HepG2 (cell line): Measurements from ENCODE around the gene LCP2. TPM values are rescaled to one million over a fixed set of nuclear protein-coding genes. Genes with fewer than 3 reads are reported as not detected.

Source experiments
- ATAC-seq: fragments of 200-7000 bp; cut with Tn5 transposase; 3 replicates; pipeline ENCODE4 v1.9.1; 2020; ENCODE audit warnings: mild to moderate bottlenecking, moderate library complexity
- BruUV-seq: library from RNA; stranded (reverse); fragments of 400-500 nt; replicated peaks from 2 replicates; lab custom pipeline; 2021; lab: Mats Ljungman, UMichigan
- CTCF ChIA-PET: fragments of 300-600 bp; formaldehyde crosslinking; extraction: SDS; loops from one replicate; lab custom pipeline; 2021; ENCODE audit warnings: low total read pairs, inconsistent platforms, low intra/inter-chr PET ratio; lab: Yijun Ruan, JAX
- POLR2A ChIA-PET: fragments of 350-600 bp; sonication (Branson Sonifier 250); formaldehyde crosslinking; loops from one replicate; lab custom pipeline; 2020; ENCODE audit warnings: antibody characterized with exemption, inconsistent platforms; lab: Yijun Ruan, JAX
- DNase-seq: peaks from one replicate; pipeline ENCODE4 v3.0.0-alpha.2; 2015; ENCODE audit warnings: low spot score
- FAIRE-seq: peaks from 3 replicates; lab custom pipeline; 2011; peaks lifted over from hg19 to GRCh38; lab: Jason Lieb, UNC
- H2AFZ ChIP-seq: one replicate; pipeline ENCODE4 v1.6.1; 2011; ENCODE audit warnings: low read length, inconsistent platforms
- H3K27ac ChIP-seq: fragments of 300-600 bp; 3 replicates; pipeline ENCODE4 v1.8.0; 2011; ENCODE audit warnings: mixed run types, mild to moderate bottlenecking, mixed read lengths, low read length, inconsistent platforms; ENCODE audit not compliant: insufficient read depth; ENCODE audit errors: extremely low read length
- H3K27me3 ChIP-seq, 2 experiments: fragments of 200-600 bp in 1 of 2; 2 replicates in 1 of 2; 3 replicates in 1 of 2; pipeline versions ENCODE4 v1.6.0 to v1.8.0; 2011; ENCODE audit warnings: low read length in 2 of 2, mild to moderate bottlenecking in 2 of 2, moderate library complexity in 2 of 2, inconsistent platforms in 1 of 2; ENCODE audit not compliant: insufficient read depth in 2 of 2, control insufficient read depth in 1 of 2
- H3K36me3 ChIP-seq, 2 experiments: fragments of 200-600 bp in 1 of 2; replicated peaks in 1 of 2; 2 replicates in 1 of 2; 3 replicates in 1 of 2; pipeline versions ENCODE4 v1.5.1 to v1.8.0; 2011; ENCODE audit warnings: low read length in 2 of 2, inconsistent platforms in 1 of 2; ENCODE audit not compliant: insufficient read depth in 2 of 2, control insufficient read depth in 1 of 2
- H3K4me1 ChIP-seq: 2 replicates; pipeline ENCODE4 v1.5.1; 2012; ENCODE audit warnings: low read length, inconsistent platforms; ENCODE audit not compliant: insufficient read depth
- H3K4me2 ChIP-seq: 2 replicates; pipeline ENCODE4 v1.6.0; 2011; ENCODE audit warnings: low read depth, low read length, inconsistent platforms
- H3K4me3 ChIP-seq, 3 experiments: fragments of 200-600 bp in 1 of 3; sonication (generic), shearing (Covaris generic) in 1 of 3; replicated peaks in 1 of 3; 2 replicates each; pipeline ENCODE4 v1.5.1; 2011 to 2016; ENCODE audit warnings: low read length in 3 of 3, inconsistent platforms in 2 of 3, low read depth in 2 of 3, mild to moderate bottlenecking in 2 of 3, control low read depth in 1 of 3, mixed read lengths in 1 of 3; ENCODE audit not compliant: insufficient read depth in 1 of 3
- H3K79me2 ChIP-seq: one replicate; pipeline ENCODE4 v1.6.1; 2011; ENCODE audit warnings: low read length, inconsistent platforms; ENCODE audit not compliant: insufficient read depth
- H3K9ac ChIP-seq: 2 replicates; pipeline ENCODE4 v1.6.0; 2011; ENCODE audit warnings: mild to moderate bottlenecking, low read depth, low read length, inconsistent platforms; ENCODE audit not compliant: insufficient read depth
- H3K9me3 ChIP-seq: 2 replicates; pipeline ENCODE4 v1.5.1; 2012; ENCODE audit warnings: mild to moderate bottlenecking, low read length
- H4K20me1 ChIP-seq: 2 replicates; pipeline ENCODE4 v1.6.0; 2011; ENCODE audit warnings: inconsistent platforms, mild to moderate bottlenecking, low read length, moderate library complexity; ENCODE audit not compliant: insufficient read depth
- CBX1 ChIP-seq: IDR thresholded peaks from one replicate; pipeline ENCODE4 v1.6.1; 2016; ENCODE audit warnings: antibody characterized with exemption, low read depth
- FIP1L1 ChIP-seq: fragments of 200-400 bp; formaldehyde crosslinking; IDR thresholded peaks from 2 replicates; pipeline ENCODE4 v1.6.1; 2018; ENCODE audit warnings: low read depth, mild to moderate bottlenecking, low read length, moderate library complexity, borderline replicate concordance; ENCODE audit not compliant: insufficient read depth
- MBD4 ChIP-seq: IDR thresholded peaks from 2 replicates; pipeline ENCODE4 v1.6.1; 2012; ENCODE audit warnings: low read length, inconsistent platforms, borderline replicate concordance
- NFYC ChIP-seq: IDR thresholded peaks from 2 replicates; pipeline ENCODE4 v1.6.1; 2016; ENCODE audit warnings: missing genetic modification reagents, missing compliant biosample characterization
- NR2C2 ChIP-seq: sonication (generic); formaldehyde crosslinking; IDR thresholded peaks from 2 replicates; pipeline ENCODE4 v1.4.0; 2020; ENCODE audit warnings: missing genetic modification reagents, mild to moderate bottlenecking, moderate library complexity, borderline replicate concordance
- PHF8 ChIP-seq: sonication (generic); formaldehyde crosslinking; IDR thresholded peaks from 2 replicates; pipeline ENCODE4 v1.5.0; 2020; ENCODE audit warnings: missing genetic modification reagents
- POLR2A ChIP-seq, 2 experiments: IDR thresholded peaks; 2 replicates each; pipeline ENCODE4 v1.6.1; 2011; ENCODE audit warnings: low read depth in 2 of 2, low read length in 2 of 2, mild to moderate bottlenecking in 1 of 2, moderate library complexity in 1 of 2; ENCODE audit not compliant: insufficient read depth in 1 of 2
- SALL2 ChIP-seq: sonication (generic); formaldehyde crosslinking; IDR thresholded peaks from 2 replicates; pipeline ENCODE4 v1.8.1; 2023; ENCODE audit warnings: mild to moderate bottlenecking, missing genetic modification reagents, inconsistent platforms
- TEAD2 ChIP-seq: sonication (generic); formaldehyde crosslinking; IDR thresholded peaks from 2 replicates; pipeline ENCODE4 v1.9.0; 2021; ENCODE audit warnings: missing genetic modification reagents
- ZBTB21 ChIP-seq: sonication (generic); formaldehyde crosslinking; IDR thresholded peaks from 2 replicates; pipeline ENCODE4 v1.4.0; 2020; ENCODE audit warnings: missing genetic modification reagents
- ZNF124 ChIP-seq: sonication (generic); formaldehyde crosslinking; IDR thresholded peaks from 2 replicates; pipeline ENCODE4 v1.4.0; 2020; ENCODE audit warnings: missing genetic modification reagents
- ZNF251 ChIP-seq: sonication (generic); formaldehyde crosslinking; IDR thresholded peaks from 2 replicates; pipeline ENCODE4 v1.9.0; 2021; ENCODE audit warnings: mild to moderate bottlenecking, missing genetic modification reagents
- WGBS: methylation state at CpG from one replicate; pipeline ENCODE4 v1.1.6; 2017; ENCODE audit warnings: low lambda C conversion rate; 5-methylcytosine and 5-hydroxymethylcytosine counted together
- in situ Hi-C: cut with HindIII; loops from 2 replicates; pipeline ENCODE4 v1.10.0; 2017; ENCODE audit warnings: low pct_unique_long_range_greater_than_20kb; ENCODE audit not compliant: extremely low pct_ligation_motif_present
- intact Hi-C: fragments of 100-400 bp; cut with micrococcal nuclease; formaldehyde crosslinking; loops from one replicate; pipeline ENCODE4 v1.10.0; 2022; ENCODE audit not compliant: unreplicated experiment
- polyA plus RNA-seq, 8 experiments: library from polyadenylated mRNA; depleted of rRNA in 3 of 8; stranded (reverse) in 7 of 8; unstranded in 1 of 8; fragments of >200 nt; fragmentation: Illumina TruSeq in 4 of 8; extraction: Trizol in 4 of 8; gene quantifications; 2 replicates each; pipeline versions ENCODE4 v1.2.1 to v1.2.3, GENCODE V29; 2011 to 2016; ENCODE audit warnings: low read depth in 4 of 8, missing spikeins in 1 of 8, mixed read lengths in 1 of 8; ENCODE audit not compliant: insufficient read depth in 1 of 8
- total RNA-seq, 5 experiments: library from RNA; depleted of rRNA; stranded (reverse); fragments of >200 nt; fragmentation: Illumina TruSeq; extraction: Trizol; gene quantifications; 2 replicates each; pipeline ENCODE4 v1.2.3, GENCODE V29; 2016; ENCODE audit warnings: low read depth in 1 of 5
- TF ChIP-seq, protein P1 (sequence below): sonication (generic); formaldehyde crosslinking; IDR thresholded peaks from 2 replicates; pipeline ENCODE4 v1.8.1; 2023; ENCODE audit warnings: mild to moderate bottlenecking, moderate library complexity, missing genetic modification reagents
- TF ChIP-seq, protein P2 (sequence below): sonication (generic); formaldehyde crosslinking; conservative IDR thresholded peaks from 2 replicates; pipeline ENCODE4 v1.5.0; 2020; ENCODE audit warnings: missing genetic modification reagents
- TF ChIP-seq, protein P3 (sequence below): sonication (generic); formaldehyde crosslinking; IDR thresholded peaks from 2 replicates; pipeline ENCODE4 v1.4.0; 2020; ENCODE audit warnings: mild to moderate bottlenecking, missing genetic modification reagents
- TF ChIP-seq, protein P4 (sequence below): sonication (generic); formaldehyde crosslinking; IDR thresholded peaks from 2 replicates; pipeline ENCODE4 v1.4.0; 2020; ENCODE audit warnings: mild to moderate bottlenecking, missing genetic modification reagents

The LCP2 gene
- total and polyA plus RNA-seq, 2 of the 13 experiments (the other 11 are each of a cell fraction or from before 2014, with no cell fraction given), result not detected

DNA sequence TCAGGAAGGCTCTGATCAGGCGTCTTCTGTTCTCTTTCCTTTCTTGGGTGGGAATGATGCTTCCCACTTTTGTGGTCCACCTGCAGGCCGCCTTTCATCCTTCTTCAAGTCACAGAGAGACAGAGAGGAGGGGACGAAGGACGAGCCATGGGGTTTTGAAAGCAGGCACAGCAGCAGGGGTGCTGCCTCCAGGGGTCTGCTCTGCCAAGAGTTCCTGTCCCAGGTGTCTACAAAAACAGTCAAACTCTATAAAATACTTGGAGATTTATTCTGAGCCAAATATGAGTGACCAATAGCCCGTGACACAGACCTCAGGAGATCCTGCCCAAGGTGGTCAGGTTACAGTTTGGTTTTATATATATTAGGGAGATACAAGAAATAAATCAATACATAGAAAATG lies 34.5 kb upstream of the LCP2 start:
- no peak for FAIRE-seq
- CTCF ChIA-PET, result no interaction called here
- Histone ChIP-seq H3K27ac (no peak overlapping the region), H3K36me3 (no peaks in the 10 kb centered on the region), H3K9me3 (no peaks in the 10 kb centered on the region), H3K79me2 (no peaks in the 10 kb centered on the region), H3K9ac (no peak overlapping the region), H4K20me1 (no peaks in the 10 kb centered on the region), H3K4me1 (no peaks in the 10 kb centered on the region), H2AFZ (no peak overlapping the region), H3K27me3 (peaks cover 1 to 3% of the 10 kb centered on the region in 2 experiments; a peak in 2 of 5 replicates), H3K4me3 (no peak overlapping the region), H3K4me2 (no peak overlapping the region)
- BruUV-seq, result no TSS peak
- intact Hi-C loops (no loop called here), in situ Hi-C loops (no loop called here)
- DNase-seq, result no peak
- ATAC-seq, result no peak
- 14% methylated on average over 5 of the region's 5 CpGs for WGBS
- POLR2A ChIA-PET, result no interaction called here
- TF ChIP-seq FIP1L1 (no peak), MBD4 (no peak), TEAD2 (CRISPR knock-in tag) (no peak), ZNF251 (CRISPR knock-in tag) (no peak), NFYC (CRISPR knock-in tag) (no peak), ZBTB21 (CRISPR knock-in tag) (no peak), POLR2A (IDR thresholded peaks at IDR 0.05; ENCODE audit: insufficient read depth in 1 of 2, low read depth in 2 of 2, low read length in 2 of 2) (no peak), PHF8 (CRISPR knock-in tag) (no peak), CBX1 (no peak), SALL2 (no peak), NR2C2 (CRISPR knock-in tag) (no peak), ZNF124 (no peak)
- TF ChIP-seq, protein P1, sequence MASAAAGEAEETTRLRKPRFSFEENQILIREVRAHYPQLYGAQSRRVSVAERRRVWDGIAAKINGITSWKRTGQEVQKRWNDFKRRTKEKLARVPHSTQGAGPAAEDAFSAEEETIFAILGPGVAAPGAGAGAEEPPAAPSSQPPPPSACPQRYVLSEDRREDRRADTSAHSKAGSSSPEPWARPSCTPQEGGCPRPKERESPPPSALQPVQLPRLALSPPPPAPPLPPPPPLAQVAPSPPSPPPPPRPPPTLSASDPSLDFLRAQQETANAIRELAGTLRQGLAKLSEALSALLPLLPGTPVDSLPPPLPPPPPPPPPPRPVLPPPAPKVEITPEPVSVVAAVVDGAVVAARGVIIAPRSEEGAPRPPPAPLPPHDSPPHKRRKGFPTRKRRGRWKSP, result no peak
- TF ChIP-seq, protein P2, sequence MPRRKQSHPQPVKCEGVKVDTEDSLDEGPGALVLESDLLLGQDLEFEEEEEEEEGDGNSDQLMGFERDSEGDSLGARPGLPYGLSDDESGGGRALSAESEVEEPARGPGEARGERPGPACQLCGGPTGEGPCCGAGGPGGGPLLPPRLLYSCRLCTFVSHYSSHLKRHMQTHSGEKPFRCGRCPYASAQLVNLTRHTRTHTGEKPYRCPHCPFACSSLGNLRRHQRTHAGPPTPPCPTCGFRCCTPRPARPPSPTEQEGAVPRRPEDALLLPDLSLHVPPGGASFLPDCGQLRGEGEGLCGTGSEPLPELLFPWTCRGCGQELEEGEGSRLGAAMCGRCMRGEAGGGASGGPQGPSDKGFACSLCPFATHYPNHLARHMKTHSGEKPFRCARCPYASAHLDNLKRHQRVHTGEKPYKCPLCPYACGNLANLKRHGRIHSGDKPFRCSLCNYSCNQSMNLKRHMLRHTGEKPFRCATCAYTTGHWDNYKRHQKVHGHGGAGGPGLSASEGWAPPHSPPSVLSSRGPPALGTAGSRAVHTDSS (CRISPR knock-in tag), result no peak
- TF ChIP-seq, protein P3, sequence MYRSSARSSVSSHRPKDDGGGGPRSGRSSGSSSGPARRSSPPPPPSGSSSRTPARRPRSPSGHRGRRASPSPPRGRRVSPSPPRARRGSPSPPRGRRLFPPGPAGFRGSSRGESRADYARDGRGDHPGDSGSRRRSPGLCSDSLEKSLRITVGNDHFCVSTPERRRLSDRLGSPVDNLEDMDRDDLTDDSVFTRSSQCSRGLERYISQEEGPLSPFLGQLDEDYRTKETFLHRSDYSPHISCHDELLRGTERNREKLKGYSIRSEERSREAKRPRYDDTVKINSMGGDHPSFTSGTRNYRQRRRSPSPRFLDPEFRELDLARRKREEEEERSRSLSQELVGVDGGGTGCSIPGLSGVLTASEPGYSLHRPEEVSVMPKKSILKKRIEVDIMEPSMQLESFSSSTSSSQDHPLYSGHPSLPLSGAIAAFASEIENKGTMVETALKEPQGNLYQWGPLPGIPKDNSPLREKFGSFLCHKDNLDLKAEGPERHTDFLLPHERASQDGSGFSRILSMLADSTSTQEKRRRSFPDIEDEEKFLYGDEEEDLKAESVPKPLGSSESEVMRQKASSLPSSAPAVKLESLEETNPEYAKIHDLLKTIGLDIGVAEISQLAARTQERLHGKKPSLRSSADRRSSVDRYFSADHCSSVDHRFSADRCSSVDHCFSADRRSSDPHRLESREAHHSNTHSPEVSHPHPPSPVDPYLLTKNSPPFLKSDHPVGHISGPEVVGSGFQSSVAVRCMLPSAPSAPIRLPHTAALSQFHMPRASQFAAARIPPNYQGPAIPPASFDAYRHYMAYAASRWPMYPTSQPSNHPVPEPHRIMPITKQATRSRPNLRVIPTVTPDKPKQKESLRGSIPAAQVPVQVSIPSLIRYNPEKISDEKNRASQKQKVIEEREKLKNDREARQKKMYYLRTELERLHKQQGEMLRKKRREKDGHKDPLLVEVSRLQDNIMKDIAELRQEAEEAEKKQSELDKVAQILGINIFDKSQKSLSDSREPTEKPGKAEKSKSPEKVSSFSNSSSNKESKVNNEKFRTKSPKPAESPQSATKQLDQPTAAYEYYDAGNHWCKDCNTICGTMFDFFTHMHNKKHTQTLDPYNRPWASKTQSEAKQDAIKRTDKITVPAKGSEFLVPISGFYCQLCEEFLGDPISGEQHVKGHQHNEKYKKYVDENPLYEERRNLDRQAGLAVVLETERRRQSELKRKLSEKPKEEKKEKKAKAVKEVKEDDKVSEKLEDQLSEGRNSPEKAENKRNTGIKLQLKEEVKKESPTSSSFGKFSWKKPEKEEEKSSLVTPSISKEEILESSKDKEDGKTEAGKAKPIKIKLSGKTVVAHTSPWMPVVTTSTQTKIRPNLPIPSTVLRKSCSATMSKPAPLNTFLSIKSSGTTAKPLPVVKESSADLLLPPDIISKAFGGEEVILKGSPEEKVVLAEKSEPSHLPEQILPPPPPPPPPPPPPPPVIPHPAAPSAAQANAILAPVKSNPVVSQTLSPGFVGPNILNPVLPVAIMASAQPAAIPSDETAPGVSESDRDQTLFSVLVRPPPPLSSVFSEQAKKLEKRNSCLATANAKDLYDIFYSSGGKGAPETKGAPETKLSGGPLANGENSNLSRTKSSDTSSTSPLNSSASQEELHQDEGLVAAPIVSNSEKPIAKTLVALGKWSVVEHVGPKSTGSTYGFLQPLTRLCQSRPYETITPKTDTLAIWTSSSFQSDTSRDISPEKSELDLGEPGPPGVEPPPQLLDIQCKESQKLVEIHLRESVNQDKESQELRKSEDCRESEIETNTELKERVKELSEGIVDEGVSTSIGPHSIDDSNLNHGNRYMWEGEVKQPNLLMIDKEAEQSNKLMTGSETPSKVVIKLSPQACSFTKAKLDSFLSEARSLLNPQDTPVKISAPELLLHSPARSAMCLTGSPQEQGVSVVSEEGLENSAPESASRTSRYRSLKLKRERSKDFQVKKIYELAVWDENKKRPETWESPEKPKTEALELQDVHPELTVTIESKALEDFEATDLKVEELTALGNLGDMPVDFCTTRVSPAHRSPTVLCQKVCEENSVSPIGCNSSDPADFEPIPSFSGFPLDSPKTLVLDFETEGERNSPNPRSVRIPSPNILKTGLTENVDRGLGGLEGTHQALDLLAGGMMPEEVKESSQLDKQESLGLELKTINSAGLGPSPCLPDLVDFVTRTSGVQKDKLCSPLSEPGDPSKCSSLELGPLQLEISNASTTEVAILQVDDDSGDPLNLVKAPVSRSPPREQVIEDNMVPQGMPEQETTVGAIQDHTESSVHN (CRISPR knock-in tag), result no peak
- TF ChIP-seq, protein P4, sequence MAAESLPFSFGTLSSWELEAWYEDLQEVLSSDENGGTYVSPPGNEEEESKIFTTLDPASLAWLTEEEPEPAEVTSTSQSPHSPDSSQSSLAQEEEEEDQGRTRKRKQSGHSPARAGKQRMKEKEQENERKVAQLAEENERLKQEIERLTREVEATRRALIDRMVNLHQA (CRISPR knock-in tag), result no peak
